ENCODE data around the gene RPF1. TPM values are rescaled to one million over a fixed set of nuclear protein-coding genes. Genes with fewer than 3 reads are reported as not detected.

The RPF1 gene
- total RNA-seq, 4 donors from 2014 or later: 27.1 to 63.6 (median 29.4) TPM

- TF ChIP-seq CTCF (IDR thresholded peaks at IDR 0.05; ENCODE audit: low read depth): no peak
These were observed 27.8 kb downstream of the RPF1 start for GRCh38 chr1:84506729-84507453.

GRCh38 chr1:84508510-84508909 lies 29.4 kb downstream of the RPF1 start:
- TF ChIP-seq CTCF (IDR thresholded peaks at IDR 0.05; ENCODE audit: low read depth): no peak

- TF ChIP-seq CTCF (IDR thresholded peaks at IDR 0.05; ENCODE audit: low read depth): no peak
These were observed 30.0 kb downstream of the RPF1 start for GRCh38 chr1:84509029-84509428.

GRCh38 chr1:84510165-84510564 lies 31.1 kb downstream of the RPF1 start:
- no peak for TF ChIP-seq CTCF (IDR thresholded peaks at IDR 0.05; ENCODE audit: low read depth)

GRCh38 chr1:84510668-84511067 lies 31.6 kb downstream of the RPF1 start:
- TF ChIP-seq CTCF (IDR thresholded peaks at IDR 0.05; ENCODE audit: low read depth): no peak

GRCh38 chr1:84524590-84524989 lies 45.5 kb downstream of the RPF1 start:
- no peak for TF ChIP-seq CTCF (IDR thresholded peaks at IDR 0.05; ENCODE audit: low read depth)

- TF ChIP-seq CTCF (IDR thresholded peaks at IDR 0.05; ENCODE audit: low read depth): no peak
These were observed 46.7 kb downstream of the RPF1 start for GRCh38 chr1:84525779-84526178.

All from subcutaneous adipose tissue (tissue), 4 donors.